Calu3 (cell line): ENCODE results near the gene SLC38A3. TPM values are rescaled to one million over a fixed set of nuclear protein-coding genes. Genes with fewer than 3 reads are reported as not detected.
A peak's percentile ranks its signal among the peaks of the same experiment; 100 is the strongest.

ENCODE experiments used
- BruUV-seq: library from RNA; stranded (reverse); fragments of 400-500 nt; replicated peaks from 2 replicates; lab custom pipeline; 2021; lab: Mats Ljungman, UMichigan
- CTCF ChIA-PET: fragments of 300-600 bp; sonication (Branson Sonifier 250); formaldehyde crosslinking; loops from one replicate; lab custom pipeline; 2022; ENCODE audit warnings: antibody characterized with exemption; lab: Charles Lee
- DNase-seq: peaks from one replicate; pipeline ENCODE4 v3.0.0; 2022
- H3K27ac Mint-ChIP-seq: one replicate; pipeline ENCODE4 v1.8.0; 2022; ENCODE audit warnings: mixed read lengths; ENCODE audit not compliant: unreplicated experiment
- H3K27me3 Mint-ChIP-seq: one replicate; pipeline ENCODE4 v1.8.0; 2022; ENCODE audit warnings: mixed read lengths; ENCODE audit not compliant: unreplicated experiment
- H3K36me3 Mint-ChIP-seq: one replicate; pipeline ENCODE4 v1.8.0; 2022; ENCODE audit warnings: mild to moderate bottlenecking, moderate library complexity, mixed read lengths; ENCODE audit not compliant: insufficient read depth, unreplicated experiment
- H3K4me1 Mint-ChIP-seq: one replicate; pipeline ENCODE4 v1.8.0; 2022; ENCODE audit warnings: mild to moderate bottlenecking, low read depth, mixed read lengths; ENCODE audit not compliant: unreplicated experiment
- H3K4me3 Mint-ChIP-seq: one replicate; pipeline ENCODE4 v1.8.0; 2022; ENCODE audit warnings: mild to moderate bottlenecking, low read depth, moderate library complexity, mixed read lengths; ENCODE audit not compliant: unreplicated experiment
- H3K9me3 Mint-ChIP-seq: one replicate; pipeline ENCODE4 v1.8.0; 2022; ENCODE audit warnings: low read depth, mixed read lengths; ENCODE audit not compliant: unreplicated experiment
- CTCF ChIP-seq: fragments of 200-600 bp; IDR thresholded peaks from one replicate; pipeline ENCODE4 v1.8.0; 2022; ENCODE audit warnings: antibody characterized with exemption; ENCODE audit not compliant: unreplicated experiment
- intact Hi-C: fragments of 100-400 bp; cut with micrococcal nuclease; formaldehyde crosslinking; loops from one replicate; pipeline ENCODE4 v1.10.0; 2022; ENCODE audit not compliant: unreplicated experiment
- total RNA-seq: library from RNA; stranded (reverse); gene quantifications from 2 replicates; pipeline ENCODE4 v1.2.3, GENCODE V29; 2022

The SLC38A3 gene
- total RNA-seq, 1 experiment from 2014 or later: not detected

GRCh38 chr3:50268276-50268675, 63.2 kb downstream of the SLC38A3 start:
- TF ChIP-seq CTCF: no peak
- Mint-ChIP-seq H3K4me1 (peaks cover 75% of the 10 kb centered on the region), H3K9me3 (no peaks in the 10 kb centered on the region), H3K27ac (peak overlapping the region; percentile 90), H3K4me3 (peak overlapping the region; percentile 63), H3K36me3 (peaks cover 40% of the 10 kb centered on the region), H3K27me3 (no peaks in the 10 kb centered on the region)
- intact Hi-C loops: no loop called here
- no TSS peak for BruUV-seq
- no peak for DNase-seq
- CTCF ChIA-PET: interaction anchor here (1.7 kb wide), 1 partner anchor 20 kb away, joined by 6 read pairs; no protein-coding TSS in a partner anchor

DNA sequence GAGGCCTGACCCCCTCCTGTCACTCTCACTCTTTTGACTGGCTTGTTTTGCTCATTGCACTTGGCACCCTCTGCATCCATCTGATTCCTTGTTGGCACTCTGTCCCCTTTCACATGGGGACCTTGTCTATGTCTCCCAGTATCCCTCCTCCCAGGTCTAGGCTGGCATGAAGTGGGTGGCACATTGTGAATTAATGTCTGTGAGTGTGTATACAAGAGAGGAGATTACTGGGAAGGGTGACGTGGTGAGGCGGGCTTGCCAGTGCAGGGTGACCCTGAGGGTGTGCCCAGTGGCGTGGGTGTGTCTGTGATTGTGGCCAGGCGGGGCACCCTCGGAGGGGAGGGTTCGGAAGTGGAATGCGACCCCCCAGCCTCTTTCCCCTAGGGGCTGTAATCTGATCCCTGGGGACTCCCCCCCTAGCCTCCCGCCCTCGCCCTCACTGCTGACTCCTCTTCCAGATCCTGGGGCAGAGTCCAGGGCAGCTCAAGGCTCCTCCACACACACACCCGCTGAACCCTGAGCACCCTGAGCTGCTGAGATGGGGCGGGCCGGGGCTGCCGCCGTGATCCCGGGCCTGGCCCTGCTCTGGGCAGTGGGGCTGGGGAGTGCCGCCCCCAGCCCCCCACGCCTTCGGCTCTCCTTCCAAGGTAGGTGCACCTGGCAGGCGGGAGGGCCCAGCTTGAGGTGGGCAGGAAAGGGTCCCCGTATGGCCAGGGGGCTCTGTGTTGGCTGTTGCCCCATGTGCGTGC, 63.8 kb downstream of the SLC38A3 start, which contains the start of gene SEMA3B:
Gene SEMA3B (plus strand): TSS at position 445 of the 749 bp plus-strand sequence. CDS start 94 bp downstream, at position 539.
- Mint-ChIP-seq H3K4me1 (peaks cover 72% of the 10 kb centered on the region), H3K9me3 (no peaks in the 10 kb centered on the region), H3K27ac (peak within 1 kb of the TSS; percentile 90), H3K36me3 (peaks cover 40% of the 10 kb centered on the region), H3K4me3 (peak within 1 kb of the TSS; percentile 63), H3K27me3 (no peaks in the 10 kb centered on the region)
- no TSS peak for BruUV-seq
- CTCF ChIA-PET: interaction anchor here (0.6 to 2.2 kb wide), 10 partner anchors 9 to 77 kb away, joined by 3 to 8 read pairs (median 4); partner anchors contain the start of gene GNAI2
- DNase-seq: peak; percentile 89
- intact Hi-C loops: no loop called here
- TF ChIP-seq CTCF: no peak

DNA sequence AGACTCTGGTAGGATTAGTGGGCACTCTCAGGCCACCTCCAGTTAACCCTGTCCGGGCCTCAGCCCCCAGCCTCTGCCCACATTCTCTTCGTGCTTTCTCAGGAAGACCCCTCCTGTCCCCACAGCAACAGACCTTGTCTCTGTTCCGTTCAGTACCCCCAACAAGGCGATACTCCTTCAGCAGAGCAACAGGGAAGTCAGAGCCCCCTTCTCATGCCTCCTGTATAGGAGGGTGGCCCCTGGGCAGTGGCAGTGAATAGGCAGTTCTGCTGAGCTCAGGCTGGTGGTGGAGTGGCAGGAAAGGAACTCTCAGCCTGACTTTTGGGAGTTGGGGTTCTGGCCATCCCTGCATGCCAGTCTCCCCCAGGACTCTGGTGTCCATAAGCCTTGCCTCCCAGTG, 64.4 kb downstream of the SLC38A3 start:
- Mint-ChIP-seq H3K27me3 (no peaks in the 10 kb centered on the region), H3K36me3 (peaks cover 40% of the 10 kb centered on the region), H3K27ac (peak overlapping the region; percentile 90), H3K9me3 (no peaks in the 10 kb centered on the region), H3K4me3 (peak overlapping the region; percentile 63), H3K4me1 (peaks cover 66% of the 10 kb centered on the region)
- intact Hi-C loops: no loop called here
- no peak for DNase-seq
- TSS peak; percentile 63 for BruUV-seq
- CTCF ChIA-PET: interaction anchor here (0.9 to 2.2 kb wide), 9 partner anchors 9 to 77 kb away, joined by 3 to 8 read pairs (median 5); partner anchors contain the start of gene GNAI2
- no peak for TF ChIP-seq CTCF

- intact Hi-C loops: loop anchor here (10.0 kb wide), 1 partner anchor 55 kb away; the partner anchor contains the start of genes HYAL2 and TUSC2
- H3K9me3 Mint-ChIP-seq: no peaks in the 10 kb centered on the region
- peak overlapping the region; percentile 63 for H3K4me3 Mint-ChIP-seq
- H3K27me3 Mint-ChIP-seq: no peaks in the 10 kb centered on the region
- DNase-seq: peak; percentile 43
- H3K27ac Mint-ChIP-seq: peak overlapping the region; percentile 90
- CTCF ChIA-PET: interaction anchor here (1.3 to 2.2 kb wide), 7 partner anchors 10 to 78 kb away, joined by 4 to 8 read pairs (median 6); partner anchors contain the start of gene GNAI2
- BruUV-seq: no TSS peak
- TF ChIP-seq CTCF: no peak
- peaks cover 44% of the 10 kb centered on the region for H3K36me3 Mint-ChIP-seq
- peaks cover 61% of the 10 kb centered on the region for H3K4me1 Mint-ChIP-seq
Observed at GRCh38 chr3:50269977-50270413, 64.9 kb downstream of the SLC38A3 start.
